Measurements from ENCODE around the gene SPSB2. TPM values are rescaled to one million over a fixed set of nuclear protein-coding genes. Genes with fewer than 3 reads are reported as not detected.

SPSB2 gene
- polyA plus RNA-seq, 3 donors: 14.8 to 16.8 (median 16.8) TPM

DNA sequence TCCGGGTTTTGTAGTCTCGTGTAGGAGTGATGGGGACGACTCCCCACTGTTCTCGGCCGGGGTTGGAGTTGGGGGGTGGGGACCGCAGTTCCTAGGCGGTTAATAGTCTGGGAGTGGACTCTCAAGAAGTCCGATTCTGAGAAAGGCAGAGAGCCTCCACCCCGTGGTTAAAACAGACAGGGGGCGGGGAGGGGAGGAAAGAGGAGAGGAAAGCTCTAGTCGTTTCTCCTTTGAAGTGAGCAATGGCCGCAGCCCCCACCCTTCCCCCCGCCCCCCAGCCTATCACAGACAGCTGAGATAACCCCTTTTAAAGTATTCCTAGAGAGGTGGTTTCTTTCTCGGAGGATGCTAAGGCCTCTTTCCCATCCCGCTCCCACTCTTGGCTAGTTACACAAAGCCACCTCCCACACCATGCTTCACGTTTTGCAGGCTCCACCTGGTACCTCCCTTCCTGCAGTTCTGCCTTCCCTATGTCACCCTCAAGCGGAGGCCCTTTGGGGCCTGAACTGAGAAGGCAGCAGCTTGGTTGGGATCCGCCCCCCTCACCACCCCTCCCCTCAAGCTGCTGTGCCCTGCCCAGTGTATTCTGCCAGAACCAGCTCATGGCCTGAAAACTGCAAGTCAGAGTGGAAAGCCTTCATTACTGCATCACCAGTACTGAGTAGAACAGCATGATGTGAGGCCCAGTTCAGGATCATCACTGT is 20.3 kb downstream of the SPSB2 start:
- DNase-seq: no peak

DNA sequence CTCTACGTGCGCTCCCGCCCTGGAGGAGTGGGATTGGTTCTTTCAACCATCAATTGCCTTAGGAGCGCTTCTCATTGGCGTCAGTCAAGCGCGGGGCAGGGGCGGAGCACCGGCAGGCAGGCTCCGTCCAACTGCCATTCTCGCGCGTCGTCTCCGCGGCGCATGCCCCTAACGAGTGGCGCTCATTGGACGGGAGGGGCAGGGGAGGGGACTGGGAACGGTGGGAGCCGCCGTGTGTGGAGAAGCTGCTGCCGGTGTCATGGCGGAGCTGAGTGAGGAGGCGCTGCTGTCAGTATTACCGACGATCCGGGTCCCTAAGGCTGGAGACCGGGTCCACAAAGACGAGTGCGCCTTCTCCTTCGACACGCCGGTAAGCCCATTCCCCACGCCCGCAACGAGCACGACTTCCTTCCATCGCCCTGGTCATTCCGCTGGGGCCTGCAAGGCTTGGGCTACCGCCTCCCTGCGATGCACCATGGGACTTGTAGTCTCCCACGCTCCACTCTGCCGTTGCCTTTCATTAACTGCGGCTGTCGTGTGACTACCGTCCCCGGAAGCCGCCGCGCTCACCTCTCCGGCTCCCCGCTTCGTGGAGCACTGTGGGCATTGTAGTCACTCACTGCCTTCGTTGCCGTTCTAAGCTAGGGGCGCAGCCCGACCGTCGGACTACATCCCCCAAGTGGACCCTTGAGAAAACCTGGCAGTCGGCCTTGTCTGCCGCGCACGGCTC is 21.0 kb downstream of the SPSB2 start, which contains the start of gene USP5:
USP5 (plus strand) TSS at position 230 of the 730 bp plus-strand sequence; CDS start at position 260, 30 bp downstream.
- DNase-seq: peak; percentile 100

DNA sequence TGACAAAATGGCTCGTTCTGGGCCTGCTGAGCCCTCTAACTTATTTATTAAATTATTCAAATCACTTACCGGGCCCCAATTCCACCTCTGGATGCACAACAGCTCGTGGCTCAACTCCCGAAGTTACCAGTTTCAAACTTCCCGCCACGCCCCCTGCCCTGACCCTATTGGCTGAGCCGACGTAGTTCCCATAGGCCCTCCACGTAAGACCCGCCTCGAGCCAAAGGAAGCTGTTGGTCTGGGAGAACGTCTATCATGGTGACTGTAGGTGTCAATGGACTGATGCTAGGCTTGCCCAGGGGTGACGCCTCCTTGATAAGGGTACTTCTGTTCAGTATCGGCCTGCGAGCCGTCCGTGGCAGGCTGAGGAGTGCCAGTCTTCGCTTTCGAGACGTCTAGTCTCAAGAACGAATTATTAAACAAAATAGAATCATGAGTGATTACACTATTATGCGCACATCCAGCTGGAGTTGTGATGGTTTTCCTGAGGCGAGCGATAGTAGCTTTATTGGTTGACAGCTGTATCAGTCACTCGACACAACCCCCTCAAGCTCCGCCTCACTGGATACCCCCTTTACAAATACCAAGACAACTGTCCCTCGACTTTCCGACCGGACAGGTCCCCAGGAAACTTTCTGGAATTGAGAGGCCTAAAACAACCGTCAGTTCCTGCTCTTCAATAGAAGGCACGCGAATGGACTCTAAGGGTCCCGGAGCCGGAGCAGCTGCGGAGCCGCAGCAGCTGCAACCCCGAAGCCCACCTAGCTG is 21.8 kb downstream of the SPSB2 start, which contains the start of gene CDCA3:
CDCA3 (minus strand) TSS at position 134 of the 768 bp plus-strand sequence. CDS start 334 bp downstream, outside the sequence.
- peak; percentile 97 for DNase-seq

DNA sequence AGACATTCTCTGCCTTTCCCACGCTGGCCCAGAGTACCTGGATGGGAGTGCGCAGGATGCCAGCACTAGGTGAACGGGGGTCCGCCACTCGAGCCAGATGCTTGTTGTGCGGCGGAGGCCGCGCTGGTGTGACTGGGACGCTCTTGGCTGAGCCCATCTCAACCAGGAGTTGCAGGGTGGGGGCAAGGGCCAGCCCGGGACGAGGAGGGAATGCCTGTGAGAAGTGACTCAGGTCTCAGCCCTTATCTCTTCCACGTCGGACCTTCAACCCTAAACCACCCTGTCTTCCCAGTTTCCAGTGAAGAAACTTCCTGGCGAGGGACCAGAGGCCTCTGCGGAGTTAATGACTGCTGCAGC is 22.3 kb downstream of the SPSB2 start:
- no peak for DNase-seq

DNA sequence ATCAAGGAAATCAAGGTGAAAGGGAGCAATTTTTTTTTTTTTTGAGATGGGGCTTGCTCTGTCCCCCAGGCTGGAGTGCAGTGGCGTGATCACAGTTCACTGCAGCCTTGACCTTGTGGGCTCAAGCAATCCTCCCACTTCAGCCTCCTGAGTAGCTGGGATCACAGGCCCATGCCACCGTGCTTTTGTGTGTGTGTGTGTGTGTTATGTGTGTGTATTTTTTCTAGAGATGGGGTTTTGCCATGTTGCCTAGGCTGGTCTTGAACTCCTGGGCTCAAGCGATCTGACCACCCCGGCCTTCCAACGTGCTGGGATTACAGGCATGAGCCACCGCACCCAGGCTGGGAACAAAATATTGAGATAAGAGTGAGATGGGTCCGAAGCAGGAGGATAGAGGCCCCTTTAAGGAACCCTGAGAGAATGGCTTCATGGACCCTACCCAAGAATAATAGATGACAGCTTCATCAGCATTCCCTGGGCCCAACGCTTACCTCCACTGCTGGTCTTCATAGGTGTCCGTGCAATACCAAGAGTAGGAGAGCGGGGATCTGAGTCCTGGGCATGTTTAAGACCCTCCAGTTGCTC is 23.0 kb downstream of the SPSB2 start:
- DNase-seq: no peak

- DNase-seq: no peak
Measured at GRCh38 chr12:6849427-6849826, 23.7 kb downstream of the SPSB2 start.

- DNase-seq: no peak
Measured at GRCh38 chr12:6847676-6848075, 25.4 kb downstream of the SPSB2 start.

DNA sequence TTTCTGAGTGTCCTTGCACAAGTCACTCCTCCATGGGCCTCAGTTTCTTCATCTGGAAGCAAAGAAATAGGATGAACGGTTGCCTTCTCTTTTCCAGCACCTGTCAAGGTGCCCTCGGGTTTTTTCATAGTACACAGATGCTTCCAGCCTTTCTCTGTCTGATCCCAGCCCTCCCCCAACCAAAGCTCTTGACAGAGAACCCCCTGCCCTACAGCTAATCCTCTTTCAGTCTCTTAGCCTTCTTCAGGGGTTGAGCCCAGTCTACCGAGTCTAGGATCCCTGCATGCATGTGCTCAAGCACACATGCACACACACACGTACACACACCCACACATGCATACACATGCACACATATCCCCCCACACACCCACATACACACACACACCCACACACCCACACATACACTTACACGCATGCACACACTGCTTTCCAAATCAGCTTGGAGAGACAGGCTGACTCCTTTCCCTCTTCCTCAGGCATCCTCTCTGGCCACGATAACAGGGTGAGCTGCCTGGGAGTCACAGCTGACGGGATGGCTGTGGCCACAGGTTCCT is 26.7 kb downstream of the SPSB2 start:
- DNase-seq: no peak

GRCh38 chr12:6845395-6845794 is 27.7 kb downstream of the SPSB2 start:
- DNase-seq: no peak

DNA sequence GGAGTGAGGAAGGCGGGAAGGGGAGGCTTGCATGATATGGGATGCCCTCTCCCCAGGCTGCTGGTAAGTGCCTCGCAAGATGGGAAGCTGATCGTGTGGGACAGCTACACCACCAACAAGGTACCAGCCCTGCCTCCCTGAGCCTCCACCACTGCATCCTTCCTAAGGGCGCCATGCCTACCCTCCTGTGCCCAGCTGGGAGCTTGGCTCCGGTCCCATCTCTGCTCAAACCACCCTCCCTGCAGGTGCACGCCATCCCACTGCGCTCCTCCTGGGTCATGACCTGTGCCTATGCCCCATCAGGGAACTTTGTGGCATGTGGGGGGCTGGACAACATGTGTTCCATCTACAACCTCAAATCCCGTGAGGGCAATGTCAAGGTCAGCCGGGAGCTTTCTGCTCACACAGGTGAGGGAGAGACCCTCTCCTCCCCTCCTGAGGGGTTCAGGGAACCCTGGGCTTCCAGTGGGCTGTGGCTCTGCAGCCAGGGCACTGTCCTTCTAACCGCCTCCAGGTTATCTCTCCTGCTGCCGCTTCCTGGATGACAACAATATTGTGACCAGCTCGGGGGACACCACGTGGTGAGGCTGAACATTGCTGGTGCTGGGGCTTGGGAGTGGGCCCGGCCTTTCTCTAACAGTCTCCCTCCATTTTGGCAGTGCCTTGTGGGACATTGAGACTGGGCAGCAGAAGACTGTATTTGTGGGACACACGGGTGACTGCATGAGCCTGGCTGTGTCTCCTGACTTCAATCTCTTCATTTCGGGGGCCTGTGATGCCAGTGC is 29.8 kb downstream of the SPSB2 start:
- DNase-seq: no peak

DNA sequence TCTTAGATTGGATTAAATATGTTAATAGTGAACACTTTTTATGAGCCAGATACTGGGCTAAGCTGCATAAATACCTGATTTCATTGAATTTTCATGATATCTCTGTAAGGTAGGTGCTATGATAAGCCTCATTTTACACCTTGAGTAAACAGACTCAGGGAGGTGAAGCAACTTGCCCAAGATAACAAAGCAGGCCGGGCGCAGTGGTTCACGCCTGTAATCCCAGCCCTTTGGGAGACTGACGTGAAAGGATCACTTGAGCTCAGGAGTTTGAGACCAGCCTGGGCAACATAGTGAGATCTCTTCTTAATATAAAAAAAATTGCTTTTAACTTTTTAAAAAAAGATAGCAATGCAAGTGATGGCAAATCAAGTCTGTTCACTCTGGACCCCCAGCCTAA is 31.0 kb downstream of the SPSB2 start:
- no peak for DNase-seq

DNA sequence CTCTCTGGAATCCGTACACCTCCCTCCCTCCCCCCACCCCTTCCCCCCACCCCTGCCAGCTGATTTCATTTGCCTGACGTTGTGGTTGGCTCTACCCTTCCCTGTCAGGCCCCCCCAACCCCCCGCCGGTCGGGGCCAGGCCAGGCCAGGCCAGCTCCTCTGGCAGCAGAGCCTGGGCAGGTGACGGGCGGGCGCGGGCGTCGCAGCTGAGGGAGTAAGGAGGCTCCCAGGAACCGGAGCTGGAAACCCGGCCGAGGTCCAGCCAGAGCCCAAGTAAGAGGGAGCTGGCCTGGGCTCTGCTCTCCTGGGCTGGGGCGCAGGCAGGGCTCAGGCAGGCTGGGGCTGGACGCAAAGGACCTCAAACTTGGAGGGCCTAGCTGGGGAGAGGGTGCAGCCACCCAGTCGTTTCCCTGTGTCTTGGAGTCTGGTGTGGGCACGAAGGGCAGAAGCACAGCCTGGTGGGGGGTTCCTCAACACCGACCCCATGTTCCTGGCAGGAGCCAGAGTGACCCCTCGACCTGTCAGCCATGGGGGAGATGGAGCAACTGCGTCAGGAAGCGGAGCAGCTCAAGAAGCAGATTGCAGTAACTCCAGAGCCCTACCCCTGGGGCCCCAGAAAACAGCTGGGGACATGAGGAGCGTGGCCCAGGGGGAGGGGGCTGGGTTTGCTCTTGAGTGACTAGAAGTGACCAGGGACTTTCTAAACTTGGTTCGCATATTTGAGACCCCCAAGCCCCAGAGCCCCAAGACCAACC is 32.2 kb downstream of the SPSB2 start, which contains the start of gene GNB3:
GNB3 (plus strand) TSS at position 165 of the 755 bp plus-strand sequence; CDS start at position 528, 363 bp downstream.
- DNase-seq: no peak

GRCh38 chr12:6840330-6840729 is 32.8 kb downstream of the SPSB2 start:
- DNase-seq: no peak

DNA sequence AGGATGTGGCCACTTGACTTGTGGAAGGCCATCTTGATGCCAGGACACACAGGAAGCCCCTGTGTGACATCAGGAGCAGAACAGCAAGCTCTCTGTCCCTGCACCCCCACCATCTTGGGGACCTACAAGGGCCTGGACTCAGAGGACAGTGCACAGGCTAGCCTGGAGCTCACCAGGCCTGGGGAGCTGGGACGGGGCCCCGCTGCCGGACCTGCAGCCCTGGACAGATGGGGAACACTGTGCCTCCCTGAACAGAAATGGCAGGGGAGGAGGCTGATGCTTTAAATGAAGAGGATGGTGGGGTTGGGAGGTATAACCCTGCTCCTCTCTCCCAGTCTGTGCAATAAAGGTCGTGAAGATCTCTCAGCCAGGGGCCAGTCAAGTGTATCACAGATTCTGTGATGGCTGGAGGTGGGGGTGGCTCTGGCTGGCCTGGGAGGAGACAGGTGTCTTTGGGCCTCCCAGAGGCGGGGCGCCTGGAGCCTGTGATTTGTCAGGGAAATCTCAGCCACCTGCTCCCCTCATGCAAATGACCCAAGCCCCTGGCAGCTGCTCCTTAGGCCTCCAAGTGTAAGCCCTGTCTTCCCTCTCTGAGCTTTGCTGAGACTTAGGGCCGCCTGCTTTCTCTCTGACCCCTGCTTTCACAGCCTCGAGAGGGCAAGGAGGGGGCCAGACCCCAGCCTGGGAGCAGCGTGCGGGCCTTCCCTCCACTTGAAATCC is 33.5 kb downstream of the SPSB2 start:
- DNase-seq: no peak

- no peak for DNase-seq
Measured at GRCh38 chr12:6838854-6839253, 34.2 kb downstream of the SPSB2 start.

- no peak for DNase-seq
Measured at GRCh38 chr12:6837370-6838060, 35.6 kb downstream of the SPSB2 start.

- no peak for DNase-seq
Measured at GRCh38 chr12:6836851-6837250, 36.3 kb downstream of the SPSB2 start.

DNA sequence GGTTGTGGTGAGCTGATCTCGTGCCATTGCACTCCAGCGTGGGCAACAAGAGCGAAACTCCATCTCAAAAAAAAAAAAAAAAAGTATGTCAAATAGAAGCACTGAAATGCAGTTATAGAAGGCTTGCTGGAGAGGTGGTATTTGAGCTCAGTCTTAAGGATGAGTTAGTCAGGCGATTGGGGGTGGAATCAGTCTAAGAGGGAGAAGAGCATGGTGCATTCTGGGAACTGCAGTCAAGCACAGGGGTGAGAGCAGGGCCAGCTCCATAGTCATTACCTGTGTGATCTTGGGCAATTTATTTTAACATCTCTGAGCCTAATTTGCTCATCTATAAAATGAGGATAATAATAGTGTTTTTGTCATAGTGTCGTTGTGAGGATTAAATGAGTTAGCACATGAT is 38.2 kb downstream of the SPSB2 start:
- no peak for DNase-seq

DNA sequence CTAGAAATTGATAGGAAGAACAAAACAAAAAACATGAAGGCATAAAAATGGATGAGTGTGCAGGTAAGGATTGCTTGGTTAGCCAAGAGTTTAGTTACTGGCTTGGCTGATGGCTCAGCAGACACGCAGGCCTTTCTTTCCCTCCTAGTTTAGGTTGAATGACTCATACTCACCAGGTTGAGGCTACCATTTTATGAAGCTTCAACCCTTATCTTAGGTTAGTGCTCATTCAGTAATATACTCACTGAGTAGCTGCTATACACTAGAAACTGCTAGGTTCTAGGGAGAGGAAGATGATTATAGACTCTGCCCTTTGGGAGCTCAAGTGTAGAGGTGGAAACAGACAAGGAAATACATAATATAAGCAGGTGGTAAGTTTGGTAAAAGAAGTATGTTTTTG is 38.8 kb downstream of the SPSB2 start:
- DNase-seq: no peak
